ENCODE measurements around the gene KIRREL3.

DNA sequence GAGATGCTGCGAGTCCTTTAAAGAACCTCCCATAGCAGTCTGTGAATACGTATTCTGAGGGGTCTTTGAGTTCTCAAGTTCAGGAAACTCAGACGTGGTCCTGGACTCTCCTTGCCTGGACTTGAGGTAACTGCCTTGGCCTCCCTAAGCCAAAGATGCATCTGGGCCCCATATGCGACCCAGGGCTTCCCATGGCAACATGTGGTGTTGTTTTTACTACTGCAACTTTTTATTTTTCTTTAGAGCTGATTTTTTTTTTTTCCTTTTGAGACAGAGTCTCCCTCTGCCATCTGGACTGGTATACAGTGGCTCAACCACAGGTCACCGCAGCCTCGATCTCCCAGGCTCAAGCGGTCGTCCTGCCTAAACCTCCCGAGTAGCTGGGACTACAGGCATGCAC, 324.0 kb downstream of the KIRREL3 start:
- TF ChIP-seq, protein P1, sequence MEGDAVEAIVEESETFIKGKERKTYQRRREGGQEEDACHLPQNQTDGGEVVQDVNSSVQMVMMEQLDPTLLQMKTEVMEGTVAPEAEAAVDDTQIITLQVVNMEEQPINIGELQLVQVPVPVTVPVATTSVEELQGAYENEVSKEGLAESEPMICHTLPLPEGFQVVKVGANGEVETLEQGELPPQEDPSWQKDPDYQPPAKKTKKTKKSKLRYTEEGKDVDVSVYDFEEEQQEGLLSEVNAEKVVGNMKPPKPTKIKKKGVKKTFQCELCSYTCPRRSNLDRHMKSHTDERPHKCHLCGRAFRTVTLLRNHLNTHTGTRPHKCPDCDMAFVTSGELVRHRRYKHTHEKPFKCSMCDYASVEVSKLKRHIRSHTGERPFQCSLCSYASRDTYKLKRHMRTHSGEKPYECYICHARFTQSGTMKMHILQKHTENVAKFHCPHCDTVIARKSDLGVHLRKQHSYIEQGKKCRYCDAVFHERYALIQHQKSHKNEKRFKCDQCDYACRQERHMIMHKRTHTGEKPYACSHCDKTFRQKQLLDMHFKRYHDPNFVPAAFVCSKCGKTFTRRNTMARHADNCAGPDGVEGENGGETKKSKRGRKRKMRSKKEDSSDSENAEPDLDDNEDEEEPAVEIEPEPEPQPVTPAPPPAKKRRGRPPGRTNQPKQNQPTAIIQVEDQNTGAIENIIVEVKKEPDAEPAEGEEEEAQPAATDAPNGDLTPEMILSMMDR (IDR thresholded peaks at IDR 0.05): no peak
- no peak for TF ChIP-seq POLR2AphosphoS5 (IDR thresholded peaks at IDR 0.05)
- no peak for TF ChIP-seq POLR2A (IDR thresholded peaks at IDR 0.05)
